Liver (tissue), 9 donors: ENCODE results near the gene PLCB3. TPM values are rescaled to one million over a fixed set of nuclear protein-coding genes. Genes with fewer than 3 reads are reported as not detected.

Source experiments
- DNase-seq: peaks from one replicate; pipeline ENCODE4 v3.0.0-alpha.2; 2017; ENCODE audit warnings: low spot score
- H3K27ac ChIP-seq, 2 donors: one replicate each; pipeline ENCODE4 v1.7.0; 2013; ENCODE audit warnings: inconsistent platforms in 2 of 2, low read length in 2 of 2, control low read depth in 1 of 2, low read depth in 1 of 2, mild to moderate bottlenecking in 1 of 2
- H3K27me3 ChIP-seq, 4 donors: one replicate each; pipeline versions ENCODE4 v1.6.1 to v1.7.0; 2013; ENCODE audit warnings: low read length in 3 of 4, inconsistent platforms in 1 of 4, mild to moderate bottlenecking in 1 of 4, moderate library complexity in 1 of 4; ENCODE audit not compliant: control insufficient read depth in 4 of 4, insufficient read depth in 4 of 4
- H3K36me3 ChIP-seq, 4 donors: one replicate each; pipeline versions ENCODE4 v1.6.1 to v1.7.0; 2013; ENCODE audit warnings: low read length in 3 of 4, mild to moderate bottlenecking in 3 of 4, low read depth in 1 of 4, moderate library complexity in 1 of 4; ENCODE audit not compliant: control insufficient read depth in 4 of 4, insufficient read depth in 3 of 4
- H3K4me1 ChIP-seq, 4 donors: one replicate each; pipeline versions ENCODE4 v1.6.1 to v1.7.0; 2013; ENCODE audit warnings: low read length in 3 of 4, mild to moderate bottlenecking in 3 of 4, moderate library complexity in 1 of 4; ENCODE audit not compliant: control insufficient read depth in 4 of 4, insufficient read depth in 4 of 4
- H3K4me3 ChIP-seq, 3 donors: one replicate each; pipeline versions ENCODE4 v1.6.1 to v1.7.0; 2013; ENCODE audit warnings: low read length in 3 of 3, control low read depth in 1 of 3, low read depth in 1 of 3, mild to moderate bottlenecking in 1 of 3
- H3K9ac ChIP-seq, 2 donors: one replicate each; pipeline ENCODE4 v1.7.0; 2013; ENCODE audit warnings: low read length in 2 of 2, mild to moderate bottlenecking in 2 of 2, moderate library complexity in 2 of 2, control low read depth in 1 of 2, low read depth in 1 of 2
- H3K9me3 ChIP-seq, 4 donors: one replicate each; pipeline versions ENCODE4 v1.6.1 to v1.7.0; 2013; ENCODE audit warnings: low read length in 3 of 4; ENCODE audit not compliant: control insufficient read depth in 4 of 4
- ATF3 ChIP-seq: IDR thresholded peaks from 2 replicates; pipeline ENCODE4 v1.6.1; 2016; ENCODE audit warnings: antibody characterized with exemption
- CTCF ChIP-seq: fragments of 150-350 bp; IDR thresholded peaks from 2 replicates; pipeline ENCODE4 v1.5.1; 2017; ENCODE audit warnings: improper control_type of control experiment, low read depth, low read length; ENCODE audit not compliant: missing input control
- EGR1 ChIP-seq, 2 donors: IDR thresholded peaks; 2 replicates each; pipeline ENCODE4 v1.6.1; 2016 to 2018; ENCODE audit warnings: antibody characterized with exemption in 2 of 2, low read depth in 2 of 2
- FOXA1 ChIP-seq: IDR thresholded peaks from 2 replicates; pipeline ENCODE4 v1.6.1; 2016; ENCODE audit warnings: antibody characterized with exemption
- FOXA2 ChIP-seq: IDR thresholded peaks from 2 replicates; pipeline ENCODE4 v1.6.1; 2016; ENCODE audit warnings: antibody characterized with exemption
- GABPA ChIP-seq, 2 donors: IDR thresholded peaks in 1 of 2; conservative IDR thresholded peaks in 1 of 2; 2 replicates each; pipeline ENCODE4 v1.6.1; 2016; ENCODE audit warnings: antibody characterized with exemption in 2 of 2, mild to moderate bottlenecking in 1 of 2, moderate library complexity in 1 of 2
- HNF4A ChIP-seq, 2 donors: conservative IDR thresholded peaks; 2 replicates each; pipeline ENCODE4 v1.6.1; 2016; ENCODE audit warnings: antibody characterized with exemption in 2 of 2, mild to moderate bottlenecking in 2 of 2
- HNF4G ChIP-seq: IDR thresholded peaks from 2 replicates; pipeline ENCODE4 v1.6.1; 2016; ENCODE audit warnings: antibody characterized with exemption
- JUND ChIP-seq, 2 donors: IDR thresholded peaks; 2 replicates each; pipeline ENCODE4 v1.6.1; 2016; ENCODE audit warnings: antibody characterized with exemption in 2 of 2
- MAX ChIP-seq: IDR thresholded peaks from 2 replicates; pipeline ENCODE4 v1.6.1; 2016; ENCODE audit warnings: antibody characterized with exemption
- NR2F2 ChIP-seq: IDR thresholded peaks from 2 replicates; pipeline ENCODE4 v1.6.1; 2016; ENCODE audit warnings: antibody characterized with exemption
- RAD21 ChIP-seq, 2 donors: IDR thresholded peaks; 2 replicates each; pipeline ENCODE4 v1.6.1; 2016; ENCODE audit warnings: antibody characterized with exemption in 2 of 2, mild to moderate bottlenecking in 2 of 2
- REST ChIP-seq: IDR thresholded peaks from 2 replicates; pipeline ENCODE4 v1.6.1; 2016; ENCODE audit warnings: antibody characterized with exemption, mild to moderate bottlenecking
- RXRA ChIP-seq, 2 donors: IDR thresholded peaks; 2 replicates each; pipeline ENCODE4 v1.6.1; 2017 to 2018; ENCODE audit warnings: antibody characterized with exemption in 2 of 2, mild to moderate bottlenecking in 1 of 2
- SP1 ChIP-seq: IDR thresholded peaks from 2 replicates; pipeline ENCODE4 v1.6.1; 2018; ENCODE audit warnings: antibody characterized with exemption, mild to moderate bottlenecking
- TAF1 ChIP-seq: conservative IDR thresholded peaks from 2 replicates; pipeline ENCODE4 v1.6.1; 2016; ENCODE audit warnings: antibody characterized with exemption, mild to moderate bottlenecking
- YY1 ChIP-seq: IDR thresholded peaks from 2 replicates; pipeline ENCODE4 v1.6.1; 2016; ENCODE audit warnings: antibody characterized with exemption, mild to moderate bottlenecking
- ZBTB33 ChIP-seq: IDR thresholded peaks from 2 replicates; pipeline ENCODE4 v1.6.1; 2016; ENCODE audit warnings: antibody characterized with exemption
- WGBS: extraction: QIAGEN DNeasy Blood & Tissue Kit; methylation state at CpG from one replicate; pipeline ENCODE4 v1.1.7; 2013; 5-methylcytosine and 5-hydroxymethylcytosine counted together
- polyA plus RNA-seq, 2 donors: library from polyadenylated mRNA; stranded (reverse) in 1 of 2; unstranded in 1 of 2; fragments of 200-250 nt in 1 of 2; fragments of >200 nt in 1 of 2; fragmentation: Nextera tagmentation in 1 of 2; extraction: Ambion mirVana in 1 of 2; gene quantifications; one replicate each; pipeline versions ENCODE4 v1.2.1 to v1.2.3, GENCODE V29; 2013 to 2015
- total RNA-seq, 2 donors: library from RNA; depleted of rRNA; stranded (reverse); fragments of >200 nt; gene quantifications; one replicate each; pipeline ENCODE4 v1.2.3, GENCODE V29; 2014
- donor health status: healthy.
- donor health status: healthy.
- donor health status: healthy.
- donor health status: healthy.
- donor health status: healthy.

PLCB3 gene
- total and polyA plus RNA-seq, 4 donors = 0.79 to 8.5 (median 5.4) TPM

GRCh38 chr11:64223001-64223651, 28.2 kb upstream of the PLCB3 start (continued):
- TF ChIP-seq ZBTB33 (no peak), NR2F2 (no peak), GABPA (IDR thresholded peaks at IDR 0.05 in 1 of 2, conservative IDR thresholded peaks at IDR 0.05 in 1 of 2) (no peak)

GRCh38 chr11:64224151-64224890, 27.0 kb upstream of the PLCB3 start:
- no peak overlapping the region for H3K9ac ChIP-seq
- H3K9me3 ChIP-seq = no peaks in the 10 kb centered on the region
- no peak overlapping the region for H3K4me3 ChIP-seq
- no peak for DNase-seq
- no peaks in the 10 kb centered on the region for H3K27me3 ChIP-seq
- 95% methylated on average over 17 of the region's 17 CpGs for WGBS
- H3K36me3 ChIP-seq = peaks cover 0 to 24% (median 9%) of the 10 kb centered on the region in 4 donors
- peaks cover 11 to 33% (median 23%) of the 10 kb centered on the region in 4 donors for H3K4me1 ChIP-seq
- TF ChIP-seq HNF4A (conservative IDR thresholded peaks at IDR 0.05) = no peak
- TF ChIP-seq FOXA2 = no peak
- TF ChIP-seq REST = no peak
- TF ChIP-seq RAD21 (IDR thresholded peaks at IDR 0.05) = no peak
- no peak for TF ChIP-seq SP1
- TF ChIP-seq CTCF = no peak
- no peak for TF ChIP-seq YY1
- no peak for TF ChIP-seq MAX
- no peak for TF ChIP-seq HNF4G
- no peak for TF ChIP-seq JUND (IDR thresholded peaks at IDR 0.05)
- TF ChIP-seq NR2F2 = no peak
- no peak for TF ChIP-seq ATF3
- TF ChIP-seq ZBTB33 = no peak
- no peak for TF ChIP-seq GABPA (IDR thresholded peaks at IDR 0.05 in 1 of 2, conservative IDR thresholded peaks at IDR 0.05 in 1 of 2)
- TF ChIP-seq EGR1 (IDR thresholded peaks at IDR 0.05; ENCODE audit: low read depth in 2 of 2) = no peak
- TF ChIP-seq FOXA1 = no peak
- no peak for TF ChIP-seq TAF1
- TF ChIP-seq RXRA (IDR thresholded peaks at IDR 0.05) = no peak
- H3K27ac ChIP-seq = no peak overlapping the region
